GM08714 (cell line): ENCODE results near the gene PDE4C.

Experiments
- H3K4me3 ChIP-seq: fragments of 200-500 bp; sonication (Bioruptor generic); 2 replicates; pipeline ENCODE4 v1.5.1; 2014; ENCODE audit warnings: mild to moderate bottlenecking, low read length, inconsistent platforms
- ZNF274 ChIP-seq: IDR thresholded peaks from 2 replicates; pipeline ENCODE4 v1.6.1; 2012; ENCODE audit warnings: mild to moderate bottlenecking, low read depth, low read length

Gene PDE4C

GRCh38 chr19:18234194-18234593 lies 8.0 kb upstream of the PDE4C start:
- no peak overlapping the region for H3K4me3 ChIP-seq
- TF ChIP-seq ZNF274, result no peak

DNA sequence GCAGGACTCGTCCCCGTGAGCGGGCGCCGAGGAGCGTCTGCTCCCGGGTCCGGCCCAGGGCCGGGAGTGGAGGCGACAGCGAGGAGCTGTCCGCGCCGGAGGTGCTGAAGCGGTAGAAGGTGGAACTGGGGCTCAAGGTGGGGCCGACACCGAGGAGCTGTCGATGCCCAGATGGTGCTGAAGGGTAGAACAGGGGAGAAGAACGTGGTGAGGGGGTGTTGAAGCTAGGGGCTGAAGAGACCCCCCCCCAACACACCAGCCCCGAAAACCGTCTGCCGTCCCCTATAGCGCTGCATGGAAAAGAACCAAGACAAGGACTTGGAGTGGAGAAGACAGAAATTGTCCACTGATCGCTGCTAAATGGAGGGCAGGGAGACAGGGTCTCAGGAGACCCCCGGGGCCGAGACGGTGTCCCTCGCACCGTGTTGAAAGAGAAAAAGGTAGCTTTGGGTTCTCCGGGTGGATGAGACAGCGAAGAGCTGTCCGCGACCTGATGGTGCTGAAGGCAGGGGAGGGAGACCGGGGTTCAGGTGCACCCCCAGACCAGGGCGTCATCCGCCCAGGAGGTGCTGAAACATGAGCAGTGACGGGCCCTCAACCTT lies 7.1 kb upstream of the PDE4C start:
- no peak for TF ChIP-seq ZNF274
- H3K4me3 ChIP-seq, result no peak overlapping the region

DNA sequence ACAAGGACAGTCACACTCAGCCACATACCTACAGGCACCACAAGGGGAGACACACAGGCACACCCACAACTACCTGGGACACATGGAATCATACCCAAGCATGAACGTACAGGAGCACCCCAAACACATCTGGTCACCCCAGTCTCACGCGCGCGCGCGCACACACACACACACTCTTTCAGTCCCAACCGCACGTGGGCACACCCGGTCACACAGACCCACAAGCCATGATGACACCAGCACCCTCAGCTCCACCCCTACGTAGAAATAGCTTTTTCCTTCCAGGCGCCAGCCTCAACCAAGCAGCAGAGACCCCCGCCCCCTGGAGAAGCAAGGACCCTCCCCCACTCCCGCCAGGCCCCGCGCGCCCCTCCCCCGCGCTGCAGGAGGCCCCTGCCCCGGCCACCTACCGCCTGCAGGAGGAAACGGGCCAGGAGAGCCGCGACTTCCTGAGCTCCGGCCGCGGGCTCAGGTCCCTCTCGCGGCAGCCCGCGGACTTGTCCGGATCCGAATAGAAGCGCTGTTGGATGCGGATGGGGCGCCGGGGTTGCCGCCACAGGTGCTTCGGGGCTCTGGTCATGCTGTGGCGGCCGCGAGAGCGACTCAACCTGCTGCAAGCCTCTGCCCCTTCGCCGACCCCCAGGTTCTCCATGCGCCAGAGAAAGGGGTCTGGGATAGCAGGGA lies 6.4 kb upstream of the PDE4C start:
- TF ChIP-seq ZNF274, result no peak
- H3K4me3 ChIP-seq, result no peak overlapping the region

DNA sequence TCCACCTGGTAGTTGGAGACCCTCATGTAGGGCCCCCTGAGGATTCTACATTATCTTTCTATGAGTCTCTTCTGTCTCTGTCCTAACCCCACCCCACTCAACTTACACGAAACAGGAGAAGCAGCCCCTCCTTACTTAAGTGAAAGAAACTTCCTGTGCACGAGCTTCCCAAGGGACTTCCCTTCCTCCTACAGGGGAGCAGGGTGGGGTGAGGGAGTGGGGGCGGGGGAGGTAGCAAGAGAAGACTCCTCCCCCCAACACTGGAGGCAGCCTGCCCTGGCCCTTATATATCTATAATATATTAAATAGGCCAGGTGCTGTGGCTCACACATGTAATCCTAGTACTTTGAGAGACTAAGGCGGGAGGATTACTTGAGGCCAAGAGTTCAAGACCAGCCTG lies 5.5 kb upstream of the PDE4C start:
- H3K4me3 ChIP-seq, result no peak overlapping the region
- TF ChIP-seq ZNF274, result no peak

DNA sequence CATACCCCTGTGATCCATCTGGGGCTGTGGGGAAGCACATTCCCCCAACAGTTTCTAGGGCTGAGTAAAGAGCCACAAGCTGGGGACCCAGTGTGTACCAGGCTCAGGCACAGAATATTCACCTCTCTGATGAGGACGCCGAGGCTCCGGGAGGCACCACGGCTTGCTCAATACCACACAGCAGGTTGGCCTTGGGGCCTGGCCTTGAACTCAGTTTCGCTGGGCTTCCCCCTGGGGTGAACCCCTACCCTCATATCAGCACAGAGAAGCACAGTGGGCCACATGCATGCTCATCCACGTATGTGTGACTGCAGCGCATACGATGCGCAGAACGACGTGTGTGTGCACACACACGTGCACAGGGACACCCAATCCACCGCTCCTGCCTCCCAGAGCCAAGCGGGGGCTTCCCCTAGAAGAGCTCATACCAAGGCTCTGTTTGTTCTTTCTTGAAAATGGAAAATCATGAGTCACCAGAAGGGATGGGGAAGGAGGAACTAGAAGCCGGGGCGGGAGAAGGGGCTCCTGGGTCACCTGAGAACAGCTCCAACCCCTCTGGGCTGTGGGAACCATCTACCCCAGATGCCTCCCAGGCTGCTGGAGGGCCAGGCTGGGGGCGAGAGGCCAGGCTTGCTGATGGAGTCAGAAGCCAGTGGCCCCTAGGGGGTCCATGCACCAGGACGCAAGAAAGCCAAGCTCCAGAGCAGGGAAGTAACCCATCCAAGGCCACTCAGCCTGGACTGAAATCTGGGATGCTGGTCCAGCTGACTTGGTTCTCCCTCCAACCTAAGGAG lies 4.9 kb upstream of the PDE4C start:
- H3K4me3 ChIP-seq, result no peak overlapping the region
- no peak for TF ChIP-seq ZNF274

GRCh38 chr19:18229915-18230314 lies 3.7 kb upstream of the PDE4C start:
- TF ChIP-seq ZNF274, result no peak

DNA sequence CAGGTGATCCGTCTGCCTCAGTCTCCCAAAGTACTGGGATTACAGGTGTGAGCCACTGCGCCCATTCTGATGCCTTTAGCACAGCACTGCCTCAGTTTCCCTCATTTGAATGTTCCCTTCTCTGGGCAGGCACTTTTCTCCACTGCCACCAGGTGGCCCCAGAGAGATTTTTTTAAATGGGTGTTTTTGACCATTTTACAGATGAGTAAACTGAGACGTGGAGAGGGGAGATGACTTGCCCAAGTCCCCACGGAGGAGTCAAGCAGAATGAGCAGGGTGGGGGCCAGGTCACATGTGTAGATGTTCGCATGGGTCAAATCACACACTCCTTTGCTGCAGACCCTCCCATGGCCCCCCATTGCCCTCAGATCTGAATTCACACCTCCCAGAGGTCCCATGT lies 3.2 kb upstream of the PDE4C start:
- H3K4me3 ChIP-seq, result no peak overlapping the region
- no peak for TF ChIP-seq ZNF274

More at GRCh38 chr19:18229915-18230314, 3.7 kb upstream of the PDE4C start:
- no peak overlapping the region for H3K4me3 ChIP-seq

DNA sequence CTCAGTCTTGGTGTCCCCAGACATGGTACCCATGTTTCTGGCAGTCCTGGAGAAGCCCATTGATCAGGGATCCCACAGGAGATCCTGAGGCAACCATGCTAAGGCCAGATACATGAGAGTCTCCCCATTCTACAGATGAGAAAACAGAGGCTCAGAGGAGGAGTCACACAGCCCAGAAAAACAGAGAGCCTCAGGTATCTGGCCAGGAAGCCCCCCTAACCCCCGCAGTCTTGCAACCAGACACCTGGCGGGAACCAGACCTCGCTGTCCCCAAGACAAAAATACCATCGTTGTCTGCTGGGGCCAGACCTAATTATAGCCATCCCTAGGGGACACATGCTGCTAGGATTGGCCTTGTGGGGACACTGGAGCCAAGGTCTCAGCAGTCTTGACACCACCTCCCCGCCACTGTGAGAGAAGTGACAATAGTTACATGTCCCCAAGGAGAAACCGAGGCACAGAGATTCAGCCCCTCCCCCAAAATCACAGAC lies 1.6 kb upstream of the PDE4C start:
- no peak overlapping the region for H3K4me3 ChIP-seq
- no peak for TF ChIP-seq ZNF274

DNA sequence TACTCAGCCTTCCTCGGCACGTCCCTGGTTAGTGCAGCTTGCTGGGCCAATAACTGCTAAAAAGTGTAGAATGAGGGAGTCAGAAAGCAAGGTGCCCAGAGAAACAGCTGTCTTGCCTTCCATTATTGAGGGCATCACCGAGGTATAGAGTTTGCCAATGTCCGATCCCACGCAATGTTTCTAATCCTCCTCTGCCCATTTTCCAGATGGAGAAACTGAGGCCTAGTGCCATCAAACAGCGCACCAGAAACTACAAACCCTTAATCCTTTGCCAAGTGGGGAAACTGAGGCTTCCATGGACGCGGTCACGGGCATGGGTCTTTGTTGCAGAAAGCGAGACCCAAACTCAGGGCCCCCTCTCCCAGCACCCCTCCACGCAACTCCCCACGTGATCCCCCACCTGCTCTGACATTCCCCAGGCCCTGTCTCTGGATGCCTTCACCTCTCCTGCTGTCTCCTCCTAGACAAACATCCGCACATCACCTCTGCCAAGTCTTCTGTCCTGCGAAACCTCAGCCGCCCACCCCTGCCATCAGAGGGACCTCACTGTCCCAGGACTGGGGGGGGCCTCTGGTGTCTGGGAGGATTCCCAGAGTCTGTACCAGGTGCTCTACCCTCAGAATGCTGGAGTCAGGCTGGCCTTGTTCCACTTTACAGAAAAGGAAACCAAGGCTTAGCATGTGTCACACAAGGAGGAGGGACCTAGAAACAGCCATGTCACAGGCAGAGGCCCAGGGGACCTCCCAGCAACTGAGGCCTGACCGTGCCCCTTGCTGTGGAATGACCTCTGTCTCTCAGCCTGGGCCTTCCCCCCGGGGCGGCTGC lies 930 bp upstream of the PDE4C start:
- no peak for TF ChIP-seq ZNF274
- no peak overlapping the region for H3K4me3 ChIP-seq

DNA sequence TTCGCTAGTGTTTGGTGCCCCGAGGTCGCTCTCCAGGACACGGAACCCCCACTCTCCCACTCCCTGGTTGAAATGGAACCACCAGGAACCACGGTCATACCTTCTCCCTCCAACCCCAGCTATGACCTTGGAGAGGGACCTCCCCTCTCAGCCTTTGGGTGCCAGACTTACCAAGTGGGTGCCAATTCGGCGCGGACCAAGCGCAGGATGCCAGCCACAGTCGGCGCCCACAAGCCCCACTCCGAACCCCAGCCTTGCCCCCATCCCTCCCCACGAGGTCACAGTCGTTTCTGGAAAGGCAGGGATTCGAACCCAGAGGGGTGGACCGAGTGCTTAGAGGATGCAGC lies 910 bp downstream of the PDE4C start:
- no peak overlapping the region for H3K4me3 ChIP-seq
- TF ChIP-seq ZNF274, result no peak

DNA sequence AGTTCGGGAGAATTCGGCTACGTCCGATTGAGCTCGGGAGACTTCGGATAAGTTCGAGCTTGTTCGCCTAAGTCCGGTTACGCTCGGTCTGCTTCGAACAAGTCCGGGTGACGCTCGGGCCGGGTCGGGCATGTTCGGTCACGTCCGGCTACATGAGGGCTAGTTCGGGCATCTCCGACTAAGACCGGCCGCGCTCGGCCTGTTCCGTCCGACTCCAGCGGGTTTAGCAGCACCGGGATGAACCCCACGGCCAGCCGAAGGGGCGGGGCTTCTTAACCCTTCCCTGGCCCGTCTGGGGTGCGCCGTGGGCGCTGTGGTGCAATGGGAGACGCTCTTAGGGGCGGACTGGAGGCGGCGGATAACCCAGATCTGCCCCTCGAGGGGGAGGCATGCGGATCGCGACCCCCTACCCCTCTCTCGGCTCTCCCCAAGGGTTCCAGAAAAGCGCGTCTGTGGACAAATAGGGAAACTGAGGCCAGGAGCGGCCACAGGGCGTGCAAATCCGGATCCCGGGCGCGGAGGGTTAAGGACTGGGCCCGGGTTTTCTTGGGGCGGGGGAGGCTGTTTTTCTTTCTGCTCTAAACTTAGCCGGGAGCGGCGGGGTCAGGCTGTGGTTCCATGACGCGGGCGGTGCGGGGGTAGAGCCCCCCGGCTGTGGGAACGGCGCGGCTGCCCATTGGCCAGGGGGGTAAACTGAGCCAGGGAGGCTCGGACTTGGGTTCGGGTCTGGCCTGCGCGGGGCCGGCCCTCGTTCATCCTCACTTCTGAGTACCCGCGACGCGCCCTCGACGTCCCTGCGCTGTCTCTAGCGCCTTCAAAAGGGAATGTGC lies 1.5 kb downstream of the PDE4C start:
- no peak for TF ChIP-seq ZNF274

GRCh38 chr19:18223860-18224524 lies 2.2 kb downstream of the PDE4C start:
- H3K4me3 ChIP-seq, result peak overlapping the region; percentile 28; the same call in 1 of the 2 replicates
- TF ChIP-seq ZNF274, result no peak

More for the DNA sequence above, 1.5 kb downstream of the PDE4C start:
- H3K4me3 ChIP-seq, result peak overlapping the region; percentile 28; the same call in 1 of the 2 replicates
